A673 (cell line): ENCODE results near the gene USPL1.

ENCODE experiments used
- EZH2 ChIP-seq: fragments of 200-600 bp; sonication (generic); IDR thresholded peaks from 2 replicates; pipeline ENCODE4 v1.6.1; 2017; ENCODE audit warnings: borderline replicate concordance, low read depth, mild to moderate bottlenecking, mixed read lengths, antibody characterized with exemption, low read length; ENCODE audit not compliant: poor library complexity, severe bottlenecking
- TF ChIP-seq, protein P1 (sequence below): fragments of 300-800, 200-600 bp; sonication (generic); conservative IDR thresholded peaks from 2 replicates; pipeline ENCODE4 v1.5.1; 2017; ENCODE audit warnings: low read depth, mild to moderate bottlenecking, antibody characterized with exemption, low read length, moderate library complexity, mixed read lengths

- TF ChIP-seq, protein P1, sequence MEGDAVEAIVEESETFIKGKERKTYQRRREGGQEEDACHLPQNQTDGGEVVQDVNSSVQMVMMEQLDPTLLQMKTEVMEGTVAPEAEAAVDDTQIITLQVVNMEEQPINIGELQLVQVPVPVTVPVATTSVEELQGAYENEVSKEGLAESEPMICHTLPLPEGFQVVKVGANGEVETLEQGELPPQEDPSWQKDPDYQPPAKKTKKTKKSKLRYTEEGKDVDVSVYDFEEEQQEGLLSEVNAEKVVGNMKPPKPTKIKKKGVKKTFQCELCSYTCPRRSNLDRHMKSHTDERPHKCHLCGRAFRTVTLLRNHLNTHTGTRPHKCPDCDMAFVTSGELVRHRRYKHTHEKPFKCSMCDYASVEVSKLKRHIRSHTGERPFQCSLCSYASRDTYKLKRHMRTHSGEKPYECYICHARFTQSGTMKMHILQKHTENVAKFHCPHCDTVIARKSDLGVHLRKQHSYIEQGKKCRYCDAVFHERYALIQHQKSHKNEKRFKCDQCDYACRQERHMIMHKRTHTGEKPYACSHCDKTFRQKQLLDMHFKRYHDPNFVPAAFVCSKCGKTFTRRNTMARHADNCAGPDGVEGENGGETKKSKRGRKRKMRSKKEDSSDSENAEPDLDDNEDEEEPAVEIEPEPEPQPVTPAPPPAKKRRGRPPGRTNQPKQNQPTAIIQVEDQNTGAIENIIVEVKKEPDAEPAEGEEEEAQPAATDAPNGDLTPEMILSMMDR, result no peak
- TF ChIP-seq EZH2, result no peak
Measured at GRCh38 chr13:30618186-30618929, 638 bp downstream of the USPL1 start.
